Measurements from ENCODE around the gene HMG20A.

GRCh38 chr15:77466521-77466920, 45.8 kb downstream of the HMG20A start:
- TF ChIP-seq, protein P1, sequence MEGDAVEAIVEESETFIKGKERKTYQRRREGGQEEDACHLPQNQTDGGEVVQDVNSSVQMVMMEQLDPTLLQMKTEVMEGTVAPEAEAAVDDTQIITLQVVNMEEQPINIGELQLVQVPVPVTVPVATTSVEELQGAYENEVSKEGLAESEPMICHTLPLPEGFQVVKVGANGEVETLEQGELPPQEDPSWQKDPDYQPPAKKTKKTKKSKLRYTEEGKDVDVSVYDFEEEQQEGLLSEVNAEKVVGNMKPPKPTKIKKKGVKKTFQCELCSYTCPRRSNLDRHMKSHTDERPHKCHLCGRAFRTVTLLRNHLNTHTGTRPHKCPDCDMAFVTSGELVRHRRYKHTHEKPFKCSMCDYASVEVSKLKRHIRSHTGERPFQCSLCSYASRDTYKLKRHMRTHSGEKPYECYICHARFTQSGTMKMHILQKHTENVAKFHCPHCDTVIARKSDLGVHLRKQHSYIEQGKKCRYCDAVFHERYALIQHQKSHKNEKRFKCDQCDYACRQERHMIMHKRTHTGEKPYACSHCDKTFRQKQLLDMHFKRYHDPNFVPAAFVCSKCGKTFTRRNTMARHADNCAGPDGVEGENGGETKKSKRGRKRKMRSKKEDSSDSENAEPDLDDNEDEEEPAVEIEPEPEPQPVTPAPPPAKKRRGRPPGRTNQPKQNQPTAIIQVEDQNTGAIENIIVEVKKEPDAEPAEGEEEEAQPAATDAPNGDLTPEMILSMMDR (IDR thresholded peaks at IDR 0.05): no peak
- TF ChIP-seq POLR2AphosphoS5 (IDR thresholded peaks at IDR 0.05) (no peak), EP300 (IDR thresholded peaks at IDR 0.05) (no peak), POLR2A (IDR thresholded peaks at IDR 0.05) (no peak)
